GM13976 (cell line): ENCODE results near the gene C1QL2.

Experiments
- DNase-seq: peaks from one replicate; pipeline ENCODE4 v3.0.0; 2012; ENCODE audit warnings: low spot score
- in situ Hi-C: fragments of 300-500 bp; cut with MboI; formaldehyde crosslinking; loops from one replicate; pipeline ENCODE4 v1.12.0; 2022; ENCODE audit warnings: low sequenced_read_pairs, mixed read lengths, inconsistent platforms; ENCODE audit not compliant: unreplicated experiment
- TF ChIP-seq, protein P1 (sequence below): IDR thresholded peaks from 2 replicates; pipeline ENCODE4 v1.5.1; 2012; ENCODE audit warnings: borderline replicate concordance, mild to moderate bottlenecking; ENCODE audit not compliant: insufficient read depth; ENCODE audit errors: extremely low read depth, missing control alignments, control extremely low read depth

C1QL2 gene

DNA sequence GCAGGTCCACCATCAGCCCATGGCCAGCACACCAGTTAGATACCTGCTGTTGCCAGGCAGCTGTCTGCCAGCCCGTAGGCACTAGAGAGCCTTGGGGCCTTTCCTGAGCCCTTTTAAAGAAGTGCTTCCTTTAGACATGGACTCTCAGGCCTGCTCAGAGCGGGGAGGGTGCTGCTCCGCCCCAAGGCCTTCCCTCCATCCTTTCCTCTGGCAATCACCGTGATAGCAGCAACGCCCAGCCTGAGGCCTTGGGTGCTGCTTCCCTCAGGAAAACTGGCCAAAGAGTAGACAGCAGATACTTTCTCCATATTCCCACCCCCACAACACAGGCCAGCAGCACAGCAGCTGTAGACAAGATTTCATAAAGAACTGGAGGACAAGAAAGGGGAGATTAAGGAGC is 22.3 kb upstream of the C1QL2 start:
- DNase-seq: no peak
- TF ChIP-seq, protein P1, sequence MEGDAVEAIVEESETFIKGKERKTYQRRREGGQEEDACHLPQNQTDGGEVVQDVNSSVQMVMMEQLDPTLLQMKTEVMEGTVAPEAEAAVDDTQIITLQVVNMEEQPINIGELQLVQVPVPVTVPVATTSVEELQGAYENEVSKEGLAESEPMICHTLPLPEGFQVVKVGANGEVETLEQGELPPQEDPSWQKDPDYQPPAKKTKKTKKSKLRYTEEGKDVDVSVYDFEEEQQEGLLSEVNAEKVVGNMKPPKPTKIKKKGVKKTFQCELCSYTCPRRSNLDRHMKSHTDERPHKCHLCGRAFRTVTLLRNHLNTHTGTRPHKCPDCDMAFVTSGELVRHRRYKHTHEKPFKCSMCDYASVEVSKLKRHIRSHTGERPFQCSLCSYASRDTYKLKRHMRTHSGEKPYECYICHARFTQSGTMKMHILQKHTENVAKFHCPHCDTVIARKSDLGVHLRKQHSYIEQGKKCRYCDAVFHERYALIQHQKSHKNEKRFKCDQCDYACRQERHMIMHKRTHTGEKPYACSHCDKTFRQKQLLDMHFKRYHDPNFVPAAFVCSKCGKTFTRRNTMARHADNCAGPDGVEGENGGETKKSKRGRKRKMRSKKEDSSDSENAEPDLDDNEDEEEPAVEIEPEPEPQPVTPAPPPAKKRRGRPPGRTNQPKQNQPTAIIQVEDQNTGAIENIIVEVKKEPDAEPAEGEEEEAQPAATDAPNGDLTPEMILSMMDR: no peak
- in situ Hi-C loops: loop anchor here (25.0 kb wide), 1 partner anchor 294 kb away; no protein-coding TSS in a partner anchor

DNA sequence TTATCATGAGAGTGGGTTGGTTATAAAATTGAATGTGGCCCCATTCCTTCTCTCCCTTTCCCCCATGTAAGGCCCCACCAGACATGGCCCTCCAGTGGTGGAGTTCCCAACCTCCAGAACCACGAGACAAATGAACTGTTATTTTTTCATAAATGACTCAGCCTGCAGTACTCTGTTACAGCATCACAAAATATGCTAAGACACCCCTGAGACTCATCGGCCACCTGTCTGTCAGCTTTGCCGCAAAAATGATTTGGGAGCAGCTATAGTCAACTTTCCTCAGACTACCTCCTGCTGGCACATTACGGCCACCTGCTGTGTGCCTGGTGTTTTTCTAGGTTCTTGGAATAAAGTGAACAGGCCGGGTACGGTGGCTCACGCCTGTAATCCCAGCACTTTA is 21.4 kb upstream of the C1QL2 start:
- in situ Hi-C loops: loop anchor here (25.0 kb wide), 1 partner anchor 293 kb away; no protein-coding TSS in a partner anchor
- DNase-seq: no peak
- TF ChIP-seq, protein P1: no peak

DNA sequence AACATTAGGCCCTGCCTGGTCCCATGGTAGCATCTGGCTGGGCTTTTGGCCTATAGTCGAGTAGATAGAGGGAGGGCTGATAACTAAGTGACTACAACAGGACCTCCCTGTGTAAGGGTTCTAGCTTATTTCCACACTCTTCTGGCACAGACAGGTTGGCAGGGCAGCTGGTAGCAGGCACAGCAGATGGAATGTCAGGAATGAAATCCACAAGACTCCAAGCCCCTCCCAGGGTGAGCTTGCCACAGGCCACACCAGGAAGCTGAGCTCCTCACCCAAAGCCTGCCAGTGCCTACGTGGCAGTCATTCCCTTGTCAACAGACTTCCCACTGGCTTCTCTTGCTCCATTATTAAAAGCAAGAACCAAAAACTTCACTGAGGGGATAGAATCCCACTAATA is 20.7 kb upstream of the C1QL2 start:
- no peak for DNase-seq
- TF ChIP-seq, protein P1: no peak
- in situ Hi-C loops: loop anchor here (25.0 kb wide), 1 partner anchor 292 kb away; no protein-coding TSS in a partner anchor

DNA sequence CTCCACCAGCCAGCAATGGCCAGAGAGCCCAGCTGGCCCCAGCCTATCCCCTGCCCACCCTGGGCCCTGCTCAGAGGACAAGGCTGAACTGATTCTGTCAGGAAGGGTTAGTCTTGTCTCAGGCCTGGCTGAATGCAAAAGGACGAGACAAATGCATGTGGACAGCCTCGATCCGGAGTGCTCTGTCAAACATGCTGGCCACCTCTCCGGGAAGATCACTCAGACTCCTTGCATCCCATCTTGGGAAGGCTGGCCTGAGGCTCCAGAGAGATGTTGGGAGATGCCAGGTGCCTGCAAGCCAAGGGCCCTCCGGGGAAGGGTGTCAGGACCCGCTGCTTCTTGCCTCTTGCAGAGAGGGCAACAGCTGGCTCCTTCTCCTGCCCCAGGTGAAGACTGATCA is 20.2 kb upstream of the C1QL2 start:
- in situ Hi-C loops: loop anchor here (25.0 kb wide), 1 partner anchor 291 kb away; no protein-coding TSS in a partner anchor
- no peak for DNase-seq
- TF ChIP-seq, protein P1: no peak

DNA sequence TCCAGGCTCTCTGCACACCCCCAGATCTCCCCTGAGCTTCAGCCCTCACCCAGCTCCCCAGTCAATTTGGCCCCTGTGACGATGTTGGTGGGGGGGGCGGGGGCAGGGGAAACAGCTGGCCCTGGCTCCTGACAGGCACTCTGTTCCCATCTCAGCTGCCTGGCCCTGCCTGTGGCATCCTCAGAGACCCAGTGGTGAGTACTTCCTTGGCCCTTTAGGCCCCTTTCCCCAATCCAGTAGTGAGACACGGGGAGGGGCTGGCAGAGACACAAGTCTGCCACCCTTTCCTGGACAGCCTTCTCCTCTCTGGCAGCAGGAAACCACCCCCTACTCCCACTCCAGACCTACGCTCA is 19.3 kb upstream of the C1QL2 start:
- TF ChIP-seq, protein P1: no peak
- in situ Hi-C loops: loop anchor here (25.0 kb wide), 1 partner anchor 291 kb away; no protein-coding TSS in a partner anchor
- no peak for DNase-seq

GRCh38 chr2:119177171-119177837 is 18.8 kb upstream of the C1QL2 start:
- TF ChIP-seq, protein P1: no peak
- in situ Hi-C loops: loop anchor here (25.0 kb wide), 1 partner anchor 290 kb away; no protein-coding TSS in a partner anchor
- DNase-seq: no peak

- in situ Hi-C loops: loop anchor here (25.0 kb wide), 1 partner anchor 288 kb away; no protein-coding TSS in a partner anchor
- DNase-seq: no peak
- TF ChIP-seq, protein P1: no peak
Observed at GRCh38 chr2:119175517-119175916, 17.0 kb upstream of the C1QL2 start.
